ENCODE results near the gene THRA. TPM values are rescaled to one million over a fixed set of nuclear protein-coding genes. Genes with fewer than 3 reads are reported as not detected.

THRA gene
- total RNA-seq, 1 experiment from 2014 or later, result 11.7 TPM

GRCh38 chr17:40092581-40092980, 29.8 kb downstream of the THRA start:
- ATAC-seq (no peak), DNase-seq (ENCODE audit: low read depth, low spot score) (no peak)
- H3K27me3 ChIP-seq (ENCODE audit: control insufficient read depth, insufficient read depth, low read length), result no peaks in the 10 kb centered on the region
- H3K36me3 ChIP-seq (ENCODE audit: control insufficient read depth, insufficient read depth, low read length), result 0 out of 2 replicates have a peak, but pooled peaks cover 2% of the 10 kb centered on the region
- no peak for TF ChIP-seq SIN3A (IDR thresholded peaks at IDR 0.05; ENCODE audit: borderline replicate concordance, insufficient read depth, low read depth, low read length)
- TF ChIP-seq POLR2AphosphoS5 (IDR thresholded peaks at IDR 0.05; ENCODE audit: low read depth, low read length), result no peak
- no peak for TF ChIP-seq REST (IDR thresholded peaks at IDR 0.05; ENCODE audit: insufficient read depth in 1 of 2, low read depth in 2 of 2, low read length in 1 of 2)
- no peak for TF ChIP-seq CTCF (IDR thresholded peaks at IDR 0.05)
- no peak for TF ChIP-seq TCF7L2 (IDR thresholded peaks at IDR 0.05; ENCODE audit: low read depth, low read length)
- intact Hi-C loops (cut with micrococcal nuclease; ENCODE audit: unreplicated experiment) (no loop called here), in situ Hi-C loops (cut with HindIII; ENCODE audit: low pct_unique_long_range_greater_than_20kb, low sequenced_read_pairs) (no loop called here)
- no peaks in the 10 kb centered on the region for H3K9me3 ChIP-seq (ENCODE audit: control insufficient read depth, insufficient read depth, low read depth, low read length)
- peaks cover 20% of the 10 kb centered on the region for H3K4me1 ChIP-seq (ENCODE audit: control insufficient read depth, insufficient read depth, low read length)
- BruUV-seq (replicated peaks), result no TSS peak
- POLR2A ChIA-PET, result interaction anchor here (0.6 kb wide), 1 partner anchor 20 kb away, joined by 4 read pairs; no protein-coding TSS in a partner anchor
- CTCF ChIA-PET, result no interaction called here
- H3K27ac ChIP-seq (ENCODE audit: low read length), result no peak overlapping the region
- H3K4me3 ChIP-seq (ENCODE audit: low read depth in 2 of 2, low read length in 2 of 2), result no peak overlapping the region

GRCh38 chr17:40093005-40093579, 30.3 kb downstream of the THRA start:
- no peak overlapping the region for H3K27ac ChIP-seq (ENCODE audit: low read length)
- intact Hi-C loops (cut with micrococcal nuclease; ENCODE audit: unreplicated experiment), result no loop called here
- no TSS peak for BruUV-seq (replicated peaks)
- H3K4me3 ChIP-seq (ENCODE audit: low read depth in 2 of 2, low read length in 2 of 2), result no peak overlapping the region
- 0 out of 2 replicates have a peak, but pooled peaks cover 2% of the 10 kb centered on the region for H3K36me3 ChIP-seq (ENCODE audit: control insufficient read depth, insufficient read depth, low read length)
- no peak for ATAC-seq
- no peaks in the 10 kb centered on the region for H3K27me3 ChIP-seq (ENCODE audit: control insufficient read depth, insufficient read depth, low read length)
- TF ChIP-seq POLR2AphosphoS5 (IDR thresholded peaks at IDR 0.05; ENCODE audit: low read depth, low read length), result no peak
- in situ Hi-C loops (cut with HindIII; ENCODE audit: low pct_unique_long_range_greater_than_20kb, low sequenced_read_pairs), result no loop called here
- POLR2A ChIA-PET, result no interaction called here
- H3K9me3 ChIP-seq (ENCODE audit: control insufficient read depth, insufficient read depth, low read depth, low read length), result no peaks in the 10 kb centered on the region
- DNase-seq (ENCODE audit: low read depth, low spot score), result no peak
- CTCF ChIA-PET, result no interaction called here
- peaks cover 23% of the 10 kb centered on the region for H3K4me1 ChIP-seq (ENCODE audit: control insufficient read depth, insufficient read depth, low read length)

- BruUV-seq (replicated peaks), result no TSS peak
- ATAC-seq (no peak), DNase-seq (ENCODE audit: low read depth, low spot score) (no peak)
- peaks cover 29% of the 10 kb centered on the region for H3K4me1 ChIP-seq (ENCODE audit: control insufficient read depth, insufficient read depth, low read length)
- intact Hi-C loops (cut with micrococcal nuclease; ENCODE audit: unreplicated experiment), result no loop called here
- H3K27ac ChIP-seq (ENCODE audit: low read length), result no peak overlapping the region
- CTCF ChIA-PET, result no interaction called here
- no peaks in the 10 kb centered on the region for H3K27me3 ChIP-seq (ENCODE audit: control insufficient read depth, insufficient read depth, low read length)
- POLR2A ChIA-PET, result no interaction called here
- TF ChIP-seq SIN3A (IDR thresholded peaks at IDR 0.05; ENCODE audit: borderline replicate concordance, insufficient read depth, low read depth, low read length), result no peak
- no peak for TF ChIP-seq CTCF (IDR thresholded peaks at IDR 0.05)
- TF ChIP-seq POLR2AphosphoS5 (IDR thresholded peaks at IDR 0.05; ENCODE audit: low read depth, low read length), result no peak
- no peak for TF ChIP-seq REST (IDR thresholded peaks at IDR 0.05; ENCODE audit: insufficient read depth in 1 of 2, low read depth in 2 of 2, low read length in 1 of 2)
- TF ChIP-seq TCF7L2 (IDR thresholded peaks at IDR 0.05; ENCODE audit: low read depth, low read length), result no peak
- H3K36me3 ChIP-seq (ENCODE audit: control insufficient read depth, insufficient read depth, low read length), result 0 out of 2 replicates have a peak, but pooled peaks cover 2% of the 10 kb centered on the region
- in situ Hi-C loops (cut with HindIII; ENCODE audit: low pct_unique_long_range_greater_than_20kb, low sequenced_read_pairs), result no loop called here
- no peaks in the 10 kb centered on the region for H3K9me3 ChIP-seq (ENCODE audit: control insufficient read depth, insufficient read depth, low read depth, low read length)
- no peak overlapping the region for H3K4me3 ChIP-seq (ENCODE audit: low read depth in 2 of 2, low read length in 2 of 2)
Measured at GRCh38 chr17:40093580-40094201, 30.9 kb downstream of the THRA start.

Data from Panc1 (cell line).